A375 (cell line): ENCODE results near the gene TNC. TPM values are rescaled to one million over a fixed set of nuclear protein-coding genes. Genes with fewer than 3 reads are reported as not detected.

Source experiments
- total RNA-seq: library from RNA; depleted of rRNA; stranded (reverse); fragments of >200 nt; shearing (Covaris generic); gene quantifications from 2 replicates; pipeline ENCODE4 v1.2.3, GENCODE V29; 2014; rRNA removed

The TNC gene
- 372 and 373 TPM in 2 replicates for total RNA-seq

GRCh38 chr9:115117999-115118878 lies at the start of gene TNC:
Gene TNC (minus strand): TSS chr9:115118157. CDS start chr9:115091018, 27,139 bp downstream.

Other genes starting within 250 kb of the TNC start
- gene TNFSF8, start 187.6 kb downstream of the TNC start, total RNA-seq: not detected in 2 replicates